HEK293 (cell line): ENCODE results near the gene PDZD8.

Experiments
- CTCF ChIA-PET: fragments of 350-600 bp; formaldehyde crosslinking; extraction: SDS; loops from one replicate; lab custom pipeline; 2021; ENCODE audit warnings: antibody characterized with exemption; lab: Yijun Ruan, JAX
- POLR2A ChIA-PET: fragments of 300-600 bp; formaldehyde crosslinking; extraction: SDS; loops from one replicate; lab custom pipeline; 2020; ENCODE audit warnings: antibody characterized with exemption, inconsistent platforms; lab: Yijun Ruan, JAX
- H3K27ac ChIP-seq: fragments of 200-500 bp; sonication (Bioruptor generic); 2 replicates; pipeline ENCODE4 v1.5.1; 2014; ENCODE audit warnings: low read depth, low read length, control low read depth, inconsistent platforms; ENCODE audit errors: extremely low read depth
- H3K36me3 ChIP-seq, 2 experiments: fragments of 200-500 bp in 1 of 2; sonication (Bioruptor generic) in 1 of 2; 1 replicate in 1 of 2; 2 replicates in 1 of 2; pipeline ENCODE4 v1.5.1; 2014 to 2017; ENCODE audit warnings: inconsistent platforms in 2 of 2, low read length in 2 of 2; ENCODE audit not compliant: control insufficient read depth in 2 of 2, insufficient read depth in 1 of 2
- H3K4me1 ChIP-seq: fragments of 200-500 bp; sonication (Bioruptor generic); 2 replicates; pipeline ENCODE4 v1.5.1; 2014; ENCODE audit warnings: mild to moderate bottlenecking, low read length, inconsistent platforms; ENCODE audit not compliant: control insufficient read depth, insufficient read depth
- H3K4me3 ChIP-seq: 2 replicates; pipeline ENCODE4 v1.5.1; 2011; ENCODE audit warnings: low read depth, mild to moderate bottlenecking, control low read depth, low read length, moderate library complexity
- H3K9me3 ChIP-seq: fragments of 200-500 bp; sonication (Bioruptor generic); 2 replicates; pipeline ENCODE4 v1.5.1; 2014; ENCODE audit warnings: low read depth, low read length, inconsistent platforms; ENCODE audit not compliant: control insufficient read depth, insufficient read depth
- KLF10 ChIP-seq: fragments of 450-650 bp; IDR thresholded peaks from 2 replicates; pipeline ENCODE4 v1.5.1; 2018; ENCODE audit warnings: missing biosample characterization, mild to moderate bottlenecking, missing genetic modification characterization
- PRDM1 ChIP-seq: fragments of 450-650 bp; formaldehyde crosslinking; IDR thresholded peaks from 2 replicates; pipeline ENCODE4; 2016; ENCODE audit warnings: missing biosample characterization, missing genetic modification characterization
- ZNF157 ChIP-seq: fragments of 450-650 bp; formaldehyde crosslinking; IDR thresholded peaks from 2 replicates; pipeline ENCODE4 v1.5.1; 2016; ENCODE audit warnings: missing biosample characterization, missing genetic modification characterization
- ZNF221 ChIP-seq: fragments of 450-650 bp; formaldehyde crosslinking; IDR thresholded peaks from 2 replicates; pipeline ENCODE4 v1.5.1; 2017; ENCODE audit warnings: missing biosample characterization, missing genetic modification characterization, borderline replicate concordance
- ZNF311 ChIP-seq: fragments of 450-650 bp; formaldehyde crosslinking; IDR thresholded peaks from 2 replicates; pipeline ENCODE4 v1.5.1; 2017; ENCODE audit warnings: missing biosample characterization, missing genetic modification characterization, borderline replicate concordance
- ZNF366 ChIP-seq: fragments of 450-650 bp; formaldehyde crosslinking; conservative IDR thresholded peaks from 2 replicates; pipeline ENCODE4 v1.5.1; 2016; ENCODE audit warnings: missing biosample characterization, missing genetic modification characterization
- ZNF404 ChIP-seq: fragments of 450-650 bp; formaldehyde crosslinking; IDR thresholded peaks from 2 replicates; pipeline ENCODE4 v1.5.1; 2017; ENCODE audit warnings: missing biosample characterization, missing genetic modification characterization
- ZNF596 ChIP-seq: fragments of 450-650 bp; IDR thresholded peaks from 2 replicates; pipeline ENCODE4 v1.5.0; 2018; ENCODE audit warnings: missing biosample characterization, mild to moderate bottlenecking, missing genetic modification characterization, moderate library complexity
- ZNF621 ChIP-seq: fragments of 450-650 bp; formaldehyde crosslinking; IDR thresholded peaks from 2 replicates; pipeline ENCODE4 v1.5.1; 2017; ENCODE audit warnings: missing biosample characterization, missing genetic modification characterization
- ZNF76 ChIP-seq: fragments of 450-650 bp; formaldehyde crosslinking; IDR thresholded peaks from 2 replicates; pipeline ENCODE4; 2016; ENCODE audit warnings: low read depth, missing biosample characterization, missing genetic modification characterization, borderline replicate concordance
- ZNF792 ChIP-seq: fragments of 450-650 bp; formaldehyde crosslinking; IDR thresholded peaks from 2 replicates; pipeline ENCODE4 v1.5.1; 2016; ENCODE audit warnings: missing biosample characterization, missing genetic modification characterization
- ZSCAN16 ChIP-seq: fragments of 450-650 bp; formaldehyde crosslinking; IDR thresholded peaks from 2 replicates; pipeline ENCODE4 v1.5.1; 2016; ENCODE audit warnings: missing biosample characterization, missing genetic modification characterization
- TF ChIP-seq, protein P1 (sequence below): fragments of 450-650 bp; formaldehyde crosslinking; IDR thresholded peaks from 2 replicates; pipeline ENCODE4 v1.5.1; 2016; ENCODE audit warnings: missing biosample characterization, missing genetic modification characterization
- TF ChIP-seq, protein P2 (sequence below): fragments of 450-650 bp; formaldehyde crosslinking; IDR thresholded peaks from 2 replicates; pipeline ENCODE4 v1.5.1; 2016; ENCODE audit warnings: missing biosample characterization, missing genetic modification characterization
- TF ChIP-seq, protein P3 (sequence below): fragments of 450-650 bp; formaldehyde crosslinking; IDR thresholded peaks from 2 replicates; pipeline ENCODE4 v1.5.1; 2016; ENCODE audit warnings: missing biosample characterization, missing genetic modification characterization

PDZD8 gene

DNA sequence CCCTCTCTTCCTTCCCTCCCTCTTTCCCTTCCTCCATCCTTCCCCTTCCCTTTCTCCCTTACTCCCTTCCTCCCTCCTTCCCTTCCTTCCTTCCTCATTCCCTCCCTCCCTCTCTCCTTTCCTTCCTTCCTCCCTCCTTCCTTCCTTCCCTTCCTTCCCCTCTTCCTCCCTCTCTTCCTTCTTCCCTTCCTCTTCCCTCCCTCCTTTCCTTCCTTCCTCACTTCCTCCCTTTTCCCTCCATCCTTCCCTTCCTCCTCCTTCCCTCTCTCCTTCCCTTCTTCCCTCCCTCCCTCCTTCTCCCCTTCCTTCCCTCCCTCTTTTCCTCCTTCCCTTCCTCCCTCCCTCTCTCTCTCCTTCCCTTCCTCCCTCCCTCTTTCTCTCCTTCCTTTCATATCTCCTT is 147.0 kb downstream of the PDZD8 start:
- TF ChIP-seq PRDM1 (tag by site-specific recombination), result peak; percentile 62; the same call in 1 of the 2 replicates
- TF ChIP-seq KLF10 (tag by site-specific recombination), result no peak
- no peak for TF ChIP-seq ZNF311 (tag by site-specific recombination)
- 0 out of 2 replicates have a peak, but pooled peaks have one; percentile 32 for TF ChIP-seq ZNF621 (tag by site-specific recombination)
- TF ChIP-seq ZNF366 (tag by site-specific recombination), result peak; percentile 97
- no peak for TF ChIP-seq ZNF76 (tag by site-specific recombination)
- TF ChIP-seq ZNF221, result no peak
- TF ChIP-seq ZSCAN16 (tag by site-specific recombination), result no peak
- TF ChIP-seq ZNF157 (tag by site-specific recombination), result no peak
- TF ChIP-seq ZNF596 (tag by site-specific recombination), result no peak
- TF ChIP-seq, protein P1, sequence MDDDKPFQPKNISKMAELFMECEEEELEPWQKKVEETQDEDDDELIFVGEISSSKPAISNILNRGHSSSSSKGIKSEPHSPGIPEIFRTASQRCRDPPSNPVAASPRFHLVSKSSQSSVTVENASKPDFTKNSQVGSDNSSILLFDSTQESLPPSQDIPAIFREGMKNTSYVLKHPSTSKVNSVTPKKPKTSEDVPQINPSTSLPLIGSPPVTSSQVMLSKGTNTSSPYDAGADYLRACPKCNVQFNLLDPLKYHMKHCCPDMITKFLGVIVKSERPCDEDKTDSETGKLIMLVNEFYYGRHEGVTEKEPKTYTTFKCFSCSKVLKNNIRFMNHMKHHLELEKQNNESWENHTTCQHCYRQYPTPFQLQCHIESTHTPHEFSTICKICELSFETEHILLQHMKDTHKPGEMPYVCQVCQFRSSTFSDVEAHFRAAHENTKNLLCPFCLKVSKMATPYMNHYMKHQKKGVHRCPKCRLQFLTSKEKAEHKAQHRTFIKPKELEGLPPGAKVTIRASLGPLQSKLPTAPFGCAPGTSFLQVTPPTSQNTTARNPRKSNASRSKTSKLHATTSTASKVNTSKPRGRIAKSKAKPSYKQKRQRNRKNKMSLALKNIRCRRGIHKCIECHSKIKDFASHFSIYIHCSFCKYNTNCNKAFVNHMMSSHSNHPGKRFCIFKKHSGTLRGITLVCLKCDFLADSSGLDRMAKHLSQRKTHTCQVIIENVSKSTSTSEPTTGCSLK, result no peak
- no peak for TF ChIP-seq ZNF792 (tag by site-specific recombination)
- TF ChIP-seq, protein P2, sequence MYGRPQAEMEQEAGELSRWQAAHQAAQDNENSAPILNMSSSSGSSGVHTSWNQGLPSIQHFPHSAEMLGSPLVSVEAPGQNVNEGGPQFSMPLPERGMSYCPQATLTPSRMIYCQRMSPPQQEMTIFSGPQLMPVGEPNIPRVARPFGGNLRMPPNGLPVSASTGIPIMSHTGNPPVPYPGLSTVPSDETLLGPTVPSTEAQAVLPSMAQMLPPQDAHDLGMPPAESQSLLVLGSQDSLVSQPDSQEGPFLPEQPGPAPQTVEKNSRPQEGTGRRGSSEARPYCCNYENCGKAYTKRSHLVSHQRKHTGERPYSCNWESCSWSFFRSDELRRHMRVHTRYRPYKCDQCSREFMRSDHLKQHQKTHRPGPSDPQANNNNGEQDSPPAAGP, result no peak
- TF ChIP-seq, protein P3, sequence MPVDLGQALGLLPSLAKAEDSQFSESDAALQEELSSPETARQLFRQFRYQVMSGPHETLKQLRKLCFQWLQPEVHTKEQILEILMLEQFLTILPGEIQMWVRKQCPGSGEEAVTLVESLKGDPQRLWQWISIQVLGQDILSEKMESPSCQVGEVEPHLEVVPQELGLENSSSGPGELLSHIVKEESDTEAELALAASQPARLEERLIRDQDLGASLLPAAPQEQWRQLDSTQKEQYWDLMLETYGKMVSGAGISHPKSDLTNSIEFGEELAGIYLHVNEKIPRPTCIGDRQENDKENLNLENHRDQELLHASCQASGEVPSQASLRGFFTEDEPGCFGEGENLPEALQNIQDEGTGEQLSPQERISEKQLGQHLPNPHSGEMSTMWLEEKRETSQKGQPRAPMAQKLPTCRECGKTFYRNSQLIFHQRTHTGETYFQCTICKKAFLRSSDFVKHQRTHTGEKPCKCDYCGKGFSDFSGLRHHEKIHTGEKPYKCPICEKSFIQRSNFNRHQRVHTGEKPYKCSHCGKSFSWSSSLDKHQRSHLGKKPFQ (tag by site-specific recombination), result no peak
- no peak for TF ChIP-seq ZNF404 (tag by site-specific recombination)
- ChIA-PET CTCF (interaction anchor here (1.5 to 4.6 kb wide), 3 partner anchors 12 to 91 kb away, joined by 7 to 43 read pairs (median 9); no protein-coding TSS in a partner anchor), POLR2A (no interaction called here)
- Histone ChIP-seq H3K36me3 (no peaks in the 10 kb centered on the region), H3K9me3 (no peaks in the 10 kb centered on the region), H3K4me3 (no peak overlapping the region), H3K4me1 (no peaks in the 10 kb centered on the region; the same call in 1 of the 2 replicates), H3K27ac (no peak overlapping the region)
